Inflammatory macrophage treated with lipopolysaccharide for 1 hour (primary cell): Measurements from ENCODE around the gene WDFY3.

Experiments used
- DNase-seq, 2 donors: peaks; one replicate each; pipeline ENCODE4 v3.0.0-alpha.2; 2020 to 2022

Gene WDFY3

DNA sequence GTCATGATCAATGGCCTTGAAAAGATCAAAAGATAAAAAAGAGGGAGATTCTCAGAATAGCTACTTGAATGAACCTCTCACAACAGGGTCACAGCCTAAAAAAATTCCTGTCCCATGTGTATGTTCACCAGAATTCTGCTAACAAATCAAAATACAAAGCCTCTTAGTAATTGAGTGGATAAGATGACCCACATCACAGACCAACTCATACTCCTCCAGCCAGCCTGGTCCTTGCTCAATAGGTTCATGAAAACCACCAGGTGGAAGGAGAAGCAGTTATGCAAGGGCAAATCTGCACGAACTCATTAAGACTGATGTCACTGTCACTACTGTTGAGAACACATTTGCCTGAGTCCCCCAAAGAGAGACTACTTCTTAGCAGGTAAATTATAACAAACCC, 21.5 kb downstream of the WDFY3 start:
- peak in 1 of 2 donors; percentile 19 for DNase-seq

DNA sequence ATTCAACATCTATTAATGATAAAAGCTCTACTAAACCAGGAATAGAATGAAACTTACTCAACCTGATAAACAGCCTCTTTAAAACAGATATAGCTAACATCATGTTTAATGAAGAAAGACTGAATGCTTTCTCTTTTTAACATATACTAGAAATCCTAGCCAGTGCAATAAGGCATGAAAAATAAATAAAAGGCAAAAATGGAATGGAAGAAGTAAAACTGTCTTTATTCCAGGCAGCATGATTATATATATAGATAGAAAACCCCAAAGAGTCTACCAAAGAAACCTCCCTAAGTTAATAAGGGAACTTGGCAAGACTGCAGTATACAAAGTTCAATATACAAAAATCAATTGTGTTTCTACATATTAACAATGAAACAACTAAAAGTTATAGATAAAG, 25.5 kb downstream of the WDFY3 start:
- DNase-seq = no peak

DNA sequence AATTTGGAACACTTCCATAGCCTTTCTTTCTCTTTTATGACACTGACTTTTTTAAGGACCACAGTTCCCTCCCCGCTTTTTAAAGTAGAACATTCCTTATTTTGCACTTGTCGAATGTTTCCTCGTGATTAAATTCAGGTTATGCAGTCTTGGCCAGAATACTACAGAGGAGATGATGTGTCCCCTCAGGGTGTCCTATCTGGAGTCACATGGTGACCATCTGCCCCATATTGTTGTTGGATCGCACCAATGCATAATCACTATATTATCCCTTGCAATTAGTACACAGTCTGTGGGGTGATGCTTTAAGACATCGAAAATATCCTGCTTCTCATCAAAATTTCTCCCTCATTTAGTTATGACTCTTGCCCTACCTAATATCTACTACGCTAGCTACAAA, 27.4 kb downstream of the WDFY3 start:
- DNase-seq = no peak

DNA sequence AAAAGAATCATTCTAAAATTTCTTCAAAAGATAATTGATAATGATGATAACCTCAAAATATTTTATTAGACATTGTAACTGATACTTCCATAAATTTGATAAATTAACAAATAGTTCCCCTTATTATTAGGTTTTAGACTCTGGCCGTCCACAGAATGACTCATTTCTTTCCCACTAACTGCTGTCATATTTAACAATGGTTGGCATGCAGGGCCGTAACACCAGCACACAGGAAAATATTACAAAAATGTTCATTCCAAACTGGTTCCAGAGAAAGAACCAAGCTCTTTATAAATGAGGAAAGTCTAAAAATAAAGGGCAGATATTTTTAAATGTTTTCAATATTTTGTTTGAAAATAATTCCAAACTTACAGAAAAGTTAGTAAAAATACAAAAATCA, 28.2 kb downstream of the WDFY3 start:
- peak in 1 of 2 donors; percentile 23 for DNase-seq

DNA sequence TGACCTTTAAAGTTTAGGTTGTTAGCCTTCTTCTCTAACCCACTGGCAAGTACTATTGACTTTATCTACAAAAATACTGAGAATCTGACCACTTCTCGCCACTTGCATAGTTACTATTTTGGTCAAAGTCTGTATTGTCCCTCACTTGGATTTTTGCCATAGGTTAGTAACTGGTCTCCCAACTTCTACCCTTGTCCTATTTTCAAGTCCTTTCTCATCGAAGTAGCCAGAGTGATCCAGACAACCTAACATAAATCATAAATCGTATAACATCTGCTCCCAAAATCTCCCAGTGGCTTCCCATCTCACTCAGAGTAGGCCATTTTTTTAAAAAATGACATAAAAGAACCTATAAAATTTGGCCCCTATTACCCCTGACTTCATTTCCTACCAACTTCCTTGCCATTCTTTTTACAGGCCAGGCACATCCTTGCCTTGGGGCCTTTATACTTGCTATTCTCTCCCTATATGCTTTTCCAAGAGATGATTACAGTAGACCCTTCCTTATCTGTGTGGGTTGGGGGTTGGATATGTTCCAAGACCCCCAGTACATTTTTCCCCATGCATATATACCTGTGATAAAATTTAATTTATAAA, 29.0 kb downstream of the WDFY3 start:
- DNase-seq = no peak

DNA sequence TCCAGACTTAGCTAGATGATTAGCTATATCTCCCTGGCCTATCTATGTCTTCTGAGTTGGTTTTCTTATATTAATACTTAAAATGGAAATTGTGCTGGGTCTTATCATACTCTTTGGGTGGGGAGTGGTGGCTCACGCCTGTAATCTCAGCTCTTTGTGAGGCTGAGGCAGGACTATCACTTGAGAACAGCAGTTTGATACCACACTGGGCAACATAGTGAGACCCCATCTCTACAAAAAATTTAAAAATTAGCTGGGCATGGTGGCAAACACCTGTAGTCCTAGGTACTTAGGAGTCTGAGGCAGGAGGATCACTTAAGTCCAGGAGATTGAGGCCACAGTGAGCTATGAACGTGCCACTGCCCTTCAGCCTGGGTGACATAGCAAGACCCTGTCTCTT, 30.4 kb downstream of the WDFY3 start:
- DNase-seq = no peak

DNA sequence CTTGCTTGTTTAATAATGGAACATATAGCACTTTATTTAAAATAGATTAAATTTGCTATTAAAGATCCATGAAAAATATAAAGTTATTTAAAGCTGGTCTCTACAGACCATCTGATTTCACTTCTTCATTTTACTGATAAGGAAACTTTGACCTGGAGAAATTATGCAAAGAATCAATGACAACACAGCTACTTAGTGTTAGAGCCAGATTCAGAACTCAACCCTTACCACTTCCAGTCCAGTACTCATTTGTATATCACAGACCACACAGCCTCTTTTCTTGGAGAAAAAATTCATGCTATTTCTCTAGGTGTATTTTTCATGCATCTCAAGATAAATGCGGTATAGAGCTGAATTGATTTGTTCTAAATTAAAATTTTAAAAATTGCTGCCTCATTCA, 34.0 kb downstream of the WDFY3 start:
- DNase-seq = peak in 1 of 2 donors; percentile 38

DNA sequence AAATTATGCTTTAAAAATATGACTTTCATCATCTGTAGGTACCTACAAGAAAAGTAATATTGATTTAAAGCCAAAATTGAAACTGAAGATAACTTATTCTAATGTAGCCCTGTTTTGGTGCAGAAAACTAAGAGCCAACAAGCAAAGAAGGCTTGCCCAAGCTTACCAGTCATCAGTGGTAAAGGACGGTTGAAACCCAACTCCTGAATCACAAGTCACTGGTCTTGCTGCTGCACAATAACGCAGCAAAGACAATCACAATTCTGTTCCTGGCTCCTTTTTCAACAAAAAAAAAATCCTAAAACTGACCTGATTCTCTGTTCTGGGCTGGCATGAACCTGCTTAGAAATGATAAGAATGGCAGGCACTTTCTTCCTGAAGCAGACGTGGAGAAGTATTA, 34.5 kb downstream of the WDFY3 start:
- no peak for DNase-seq

DNA sequence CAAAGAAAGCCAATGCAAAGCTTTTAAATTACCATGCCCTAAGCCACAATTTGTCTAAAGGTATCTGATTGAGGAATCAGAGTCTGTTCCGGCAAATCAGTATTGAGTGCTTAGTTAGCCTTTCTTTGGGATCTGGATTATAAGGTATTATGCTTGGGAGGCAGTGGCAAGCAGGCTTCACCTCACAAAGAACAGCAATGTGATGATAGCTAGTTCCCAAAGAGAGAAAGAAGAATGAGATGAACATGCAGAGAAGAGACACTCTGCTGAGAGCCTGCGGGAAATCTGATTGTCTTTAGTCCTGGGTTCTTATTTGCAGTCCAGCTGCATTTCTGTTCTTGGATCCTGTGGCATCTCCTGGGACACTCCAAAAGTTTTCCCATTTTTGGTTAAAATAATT, 35.2 kb downstream of the WDFY3 start:
- no peak for DNase-seq

DNA sequence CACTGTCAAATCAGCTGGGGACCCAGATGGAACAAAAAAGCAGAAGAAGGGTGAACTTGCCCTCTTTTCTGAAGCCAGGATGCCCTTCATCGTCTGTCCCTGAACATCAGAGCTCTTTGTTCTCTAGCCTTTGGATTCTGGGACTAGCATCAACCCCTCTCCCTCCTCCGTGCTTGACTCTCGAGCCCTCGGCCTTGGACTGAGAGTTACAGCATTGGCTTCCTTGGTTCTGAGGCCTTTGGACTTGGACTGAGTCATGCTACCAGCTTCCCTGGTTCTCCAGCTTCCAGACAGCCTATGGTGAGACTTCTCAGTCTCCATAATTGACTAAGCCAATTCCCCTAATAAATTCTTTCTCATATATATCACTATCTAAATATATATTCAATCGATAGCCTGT, 38.4 kb downstream of the WDFY3 start:
- no peak for DNase-seq

DNA sequence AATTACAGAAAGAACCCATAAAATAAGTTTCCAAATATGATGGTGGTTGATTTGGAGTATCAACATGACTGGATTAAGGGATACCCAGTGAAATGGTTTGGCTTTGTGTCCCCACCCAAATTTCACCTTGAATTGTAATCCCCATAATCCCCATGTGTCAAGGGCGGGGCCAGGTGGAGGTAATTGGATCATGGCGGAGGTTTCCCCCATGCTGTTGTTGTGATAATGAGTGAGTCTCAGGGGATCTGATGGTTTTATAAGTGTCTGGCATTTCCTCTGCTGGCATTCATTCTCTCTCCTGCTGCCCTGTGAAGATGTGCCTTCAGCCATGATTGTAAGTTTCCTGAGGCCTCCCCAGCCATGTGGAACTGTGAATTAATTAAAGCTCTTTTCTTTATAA, 39.1 kb downstream of the WDFY3 start:
- DNase-seq = no peak

DNA sequence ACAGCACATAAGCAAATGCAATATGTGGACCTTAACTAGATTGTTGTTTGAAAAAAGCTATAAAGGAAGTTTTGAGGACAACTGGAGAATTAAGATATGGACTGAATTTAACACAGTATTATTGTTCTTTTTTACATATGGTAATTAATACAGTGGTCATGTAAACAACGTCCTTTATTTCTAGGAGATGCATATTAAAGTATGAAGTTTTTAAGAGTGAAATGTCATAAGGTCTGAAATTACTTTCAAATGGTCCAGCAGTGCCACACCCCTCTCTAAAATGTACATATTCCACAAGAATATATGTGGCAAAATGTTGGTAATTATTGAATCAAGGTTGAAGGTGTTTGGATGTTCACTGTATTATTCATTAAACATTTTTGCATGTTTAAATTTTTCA, 40.9 kb downstream of the WDFY3 start:
- DNase-seq = no peak

DNA sequence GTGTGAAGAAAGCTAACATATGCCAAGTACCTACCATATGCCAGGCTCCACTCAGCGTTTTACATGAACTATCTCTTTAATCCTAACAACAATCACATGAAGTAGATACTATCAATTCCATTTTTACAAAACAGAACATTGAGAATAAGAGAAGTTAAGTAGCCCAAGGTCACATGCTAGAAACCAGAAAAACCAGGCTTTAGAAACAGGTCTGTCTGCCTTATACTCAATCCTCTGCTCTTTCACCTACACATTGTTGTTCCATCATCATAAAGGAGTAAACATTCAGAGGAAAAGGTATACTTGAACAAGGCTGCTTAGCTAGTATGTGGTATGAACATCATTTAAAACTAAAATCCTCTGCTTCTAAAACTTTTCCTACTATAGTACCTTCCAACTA, 42.1 kb downstream of the WDFY3 start:
- peak in 1 of 2 donors; percentile 63 for DNase-seq

DNA sequence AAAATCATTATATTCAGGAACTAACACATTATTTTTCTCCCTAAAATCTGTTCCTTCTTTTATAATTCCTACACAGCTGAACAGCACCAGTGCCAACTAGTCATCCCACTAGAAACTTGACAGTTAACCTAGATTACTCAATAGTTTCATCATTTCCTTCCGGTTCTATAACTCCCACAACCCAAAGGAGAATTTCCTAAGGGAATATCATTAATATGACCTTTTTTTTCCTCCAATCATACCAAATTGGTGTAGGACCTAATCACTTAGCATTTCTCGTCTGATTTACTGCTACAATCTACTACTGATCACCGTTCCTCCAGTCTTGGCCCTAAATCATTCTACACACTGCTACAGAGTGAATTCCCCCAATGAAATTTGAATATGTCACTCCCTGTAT, 45.9 kb downstream of the WDFY3 start:
- peak; percentile 26 to 55 for DNase-seq

DNA sequence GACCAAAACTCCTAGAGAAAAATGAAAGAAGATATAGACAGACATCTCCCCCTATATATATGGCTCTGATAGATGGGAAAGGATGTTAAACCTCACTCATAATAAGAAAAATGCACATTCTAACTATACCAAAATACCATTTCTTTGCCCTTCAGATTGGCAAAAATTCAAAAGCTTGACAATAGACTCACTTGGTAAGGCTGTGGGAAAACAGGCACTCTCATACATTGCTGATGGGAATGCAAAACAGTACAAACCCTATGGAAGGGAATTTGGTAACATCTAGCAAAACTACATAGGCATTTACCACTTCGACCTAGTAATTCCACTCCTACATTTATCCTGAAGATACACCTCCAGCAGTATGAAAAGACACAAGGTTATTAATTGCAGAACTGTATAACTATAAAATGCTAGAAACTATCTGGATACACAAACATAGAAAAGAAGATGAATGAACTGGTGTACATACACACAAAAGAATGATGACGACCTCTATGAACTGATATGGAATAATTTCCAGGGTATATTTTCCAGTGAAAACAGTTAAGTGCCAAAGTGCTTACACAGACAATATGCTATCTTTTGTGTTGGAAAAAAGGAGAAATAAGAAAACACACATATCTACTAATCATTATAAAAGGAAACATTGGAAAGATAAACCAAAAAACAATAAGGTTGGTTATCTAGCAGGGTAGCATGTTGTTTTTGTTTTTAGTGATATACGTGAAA, 48.5 kb downstream of the WDFY3 start:
- DNase-seq = no peak

DNA sequence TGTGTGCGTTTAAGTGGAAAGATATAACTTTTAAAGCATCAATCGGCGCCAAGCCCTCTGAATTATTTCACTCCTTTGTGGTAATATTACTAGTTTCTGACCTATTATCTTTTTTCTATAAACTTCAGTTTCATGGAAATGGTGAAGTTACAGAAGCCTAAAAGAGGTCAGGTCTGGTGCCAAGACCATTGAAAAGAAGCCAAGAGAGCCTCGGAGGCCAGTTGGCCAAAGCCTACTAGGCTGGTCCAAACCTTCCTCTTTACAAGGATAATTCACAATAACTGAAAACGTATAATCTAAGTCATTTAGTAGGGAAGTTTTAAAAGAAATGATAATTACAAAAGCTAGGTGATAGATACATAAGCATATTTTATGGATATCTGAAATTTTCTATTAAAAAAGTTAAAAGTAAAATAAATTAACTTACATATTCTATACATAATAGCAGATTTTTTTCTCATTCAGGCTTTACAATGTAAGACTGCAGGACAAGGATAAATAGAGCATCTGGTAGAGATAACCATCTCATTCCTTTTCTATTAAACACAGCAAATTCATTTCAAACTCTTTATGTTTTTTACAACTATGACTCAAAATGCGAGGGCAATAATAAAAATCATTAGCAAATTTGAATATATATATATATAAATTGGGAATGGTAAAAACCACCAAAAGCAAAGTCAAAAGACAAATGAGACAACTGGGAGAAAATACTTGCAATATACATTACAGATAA, 49.2 kb downstream of the WDFY3 start:
- DNase-seq = no peak

DNA sequence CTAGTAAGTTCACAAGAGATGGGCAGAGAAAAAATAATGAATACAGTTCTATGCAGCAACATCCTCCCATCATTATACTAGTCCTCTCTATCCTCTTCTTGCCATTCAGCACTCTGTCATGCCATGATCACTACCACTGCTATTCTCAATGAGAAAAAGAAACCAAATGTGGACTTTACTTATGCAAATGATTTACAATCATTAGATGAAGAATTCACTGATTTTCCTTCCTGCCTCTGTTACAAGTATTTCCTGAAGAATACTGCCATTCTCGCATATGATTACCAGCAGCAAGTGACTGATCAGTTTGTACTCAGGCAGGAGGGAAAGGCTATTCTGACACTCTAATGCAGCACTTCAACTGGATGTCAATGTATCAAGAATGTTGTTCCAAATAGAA, 50.3 kb downstream of the WDFY3 start:
- DNase-seq = no peak

DNA sequence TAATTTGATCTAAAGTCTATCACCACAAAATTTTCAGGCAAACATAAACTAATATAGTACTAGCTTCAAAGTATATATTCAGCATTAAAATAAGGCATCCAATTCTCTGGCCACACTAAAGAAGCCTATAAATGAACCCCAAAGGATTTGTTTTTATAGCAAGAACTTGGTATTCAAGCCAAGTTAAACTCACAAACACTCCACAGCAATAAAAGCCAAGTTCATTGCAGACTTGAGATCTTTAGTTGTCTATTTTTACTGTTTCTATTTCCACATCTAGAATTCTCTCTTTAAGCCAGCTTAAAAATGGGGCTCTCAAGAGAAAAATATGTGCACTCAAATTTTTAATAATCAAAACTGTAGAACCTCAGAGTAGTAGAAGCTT, 51.1 kb downstream of the WDFY3 start:
- DNase-seq = no peak

DNA sequence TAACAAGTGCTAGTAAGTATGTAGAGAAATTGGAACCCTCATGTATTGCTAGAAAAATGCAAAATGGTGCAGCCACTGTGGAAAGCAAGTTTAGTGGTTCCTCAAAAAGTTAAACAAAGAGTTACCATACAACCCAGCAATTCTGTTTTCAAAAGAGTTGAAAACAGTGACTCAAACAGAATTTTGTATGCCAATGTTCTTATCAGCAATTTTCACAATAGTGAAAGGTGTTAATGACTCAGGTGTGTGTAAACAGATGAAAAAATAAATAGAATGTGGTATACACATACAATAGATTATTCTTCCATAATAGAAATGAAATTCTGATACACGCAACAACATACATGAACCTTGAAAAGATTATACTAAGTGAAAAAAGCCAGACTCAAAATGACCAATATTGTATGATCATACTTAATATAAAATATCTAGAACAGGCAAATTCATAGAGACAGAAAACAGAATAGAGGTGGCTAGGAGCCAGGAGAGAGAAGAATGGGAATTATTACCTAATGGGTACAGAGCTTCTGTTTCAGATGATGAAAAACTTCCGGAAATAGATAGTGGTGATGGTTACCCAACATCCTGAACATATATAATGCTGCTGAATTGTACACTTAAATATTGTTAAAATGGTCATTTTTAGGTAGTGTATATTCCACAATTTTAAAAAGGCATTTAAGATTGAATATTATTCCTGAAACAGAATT, 51.6 kb downstream of the WDFY3 start:
- peak; percentile 25 to 33 for DNase-seq

DNA sequence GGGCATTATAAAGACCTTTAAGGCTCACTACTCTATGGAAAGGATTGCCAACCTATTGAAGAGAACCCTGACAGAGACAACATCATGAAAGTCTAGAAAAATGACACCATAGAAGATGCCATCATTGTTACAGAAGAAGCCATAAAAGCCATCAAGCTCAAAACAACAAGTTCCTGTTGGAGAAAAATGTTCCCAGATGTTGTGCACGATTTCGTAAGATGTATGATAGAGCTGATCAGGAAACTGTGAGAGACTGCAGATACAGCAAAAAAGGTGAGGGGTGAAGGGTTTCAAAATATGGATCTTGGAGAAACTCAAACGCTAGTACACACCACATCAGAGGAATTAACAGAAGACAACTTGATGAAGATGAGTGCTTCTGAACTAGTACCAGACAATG, 53.3 kb downstream of the WDFY3 start:
- DNase-seq = no peak

DNA sequence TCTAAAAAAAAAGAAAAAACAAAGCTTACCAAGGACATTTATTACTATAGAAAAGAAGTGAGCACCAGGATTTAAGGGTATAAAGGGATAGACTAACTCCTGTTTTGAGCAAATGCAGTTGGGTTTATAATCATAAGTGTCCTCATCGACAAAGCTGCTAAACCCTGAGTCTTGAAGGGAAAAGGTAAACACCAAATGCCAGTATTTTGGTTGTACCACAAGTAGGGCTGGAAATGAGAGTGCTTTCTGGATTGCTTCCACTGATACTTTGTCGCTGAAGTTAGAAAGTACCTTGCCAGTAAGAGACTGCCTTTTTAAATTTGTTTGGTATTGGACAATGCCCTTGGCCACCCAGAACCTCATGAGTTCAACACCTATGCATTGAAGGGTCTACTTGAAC, 53.7 kb downstream of the WDFY3 start:
- DNase-seq = no peak

DNA sequence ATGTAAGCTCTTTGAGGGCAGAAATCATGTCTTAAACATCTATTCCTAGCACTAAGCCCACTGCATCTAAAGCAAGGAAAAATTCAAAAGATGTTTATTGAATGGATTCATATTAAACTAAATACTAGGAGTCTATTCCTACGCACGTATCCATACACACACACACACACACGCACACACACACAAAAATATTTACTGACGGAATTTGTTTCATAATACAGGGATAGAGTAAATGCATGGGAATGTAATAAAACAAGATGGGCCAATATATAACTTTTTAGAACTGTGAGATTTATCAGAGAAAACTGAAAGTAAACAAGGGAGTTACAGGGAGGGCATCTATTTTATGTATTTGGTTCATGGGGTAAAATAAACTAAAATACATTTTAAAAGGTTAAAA, 57.6 kb downstream of the WDFY3 start:
- DNase-seq = no peak

DNA sequence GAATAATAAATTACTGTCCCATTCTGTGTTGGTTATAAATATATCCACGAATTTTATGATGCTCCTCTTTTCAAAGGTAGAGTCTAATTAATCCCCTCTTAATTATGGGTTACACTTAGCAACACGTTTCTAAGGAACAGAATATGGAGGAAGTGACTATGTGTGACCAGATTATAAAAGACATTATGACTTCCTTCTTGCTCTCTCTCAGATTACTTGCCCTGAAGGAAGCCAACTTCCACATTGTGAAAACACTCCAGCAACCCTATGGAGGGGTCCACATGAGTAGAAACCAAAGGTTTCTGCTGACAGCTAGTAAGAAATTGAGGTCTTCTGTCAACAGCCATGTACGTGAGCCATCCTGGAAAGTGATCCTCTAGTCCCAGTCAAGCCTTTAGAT, 59.3 kb downstream of the WDFY3 start:
- DNase-seq = peak; percentile 15 to 20

DNA sequence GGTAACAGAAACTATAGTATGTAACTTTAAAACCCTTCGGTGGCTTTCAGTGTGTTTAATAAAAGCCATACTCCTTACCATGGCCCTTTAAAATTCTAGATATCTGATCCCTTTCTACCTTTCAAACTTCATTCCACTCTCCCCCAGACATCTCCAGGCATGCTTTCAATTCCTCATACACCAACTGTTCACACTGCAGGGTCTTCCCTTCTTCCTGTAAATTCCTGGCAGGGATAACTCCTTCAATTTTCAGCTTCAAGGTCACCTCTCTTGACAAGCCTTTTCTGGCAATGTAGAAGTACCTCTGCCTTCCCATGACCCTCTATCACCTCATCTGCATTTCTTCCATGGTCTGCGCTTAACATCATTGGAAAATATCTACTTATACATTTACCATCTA, 60.8 kb downstream of the WDFY3 start:
- DNase-seq = no peak
